Measurements from ENCODE around the gene RNF38. TPM values are rescaled to one million over a fixed set of nuclear protein-coding genes. Genes with fewer than 3 reads are reported as not detected.

The RNF38 gene
- polyA plus RNA-seq, 1 of the 3 experiments (the other 2 are of a cell fraction) = 9.5 TPM

DNA sequence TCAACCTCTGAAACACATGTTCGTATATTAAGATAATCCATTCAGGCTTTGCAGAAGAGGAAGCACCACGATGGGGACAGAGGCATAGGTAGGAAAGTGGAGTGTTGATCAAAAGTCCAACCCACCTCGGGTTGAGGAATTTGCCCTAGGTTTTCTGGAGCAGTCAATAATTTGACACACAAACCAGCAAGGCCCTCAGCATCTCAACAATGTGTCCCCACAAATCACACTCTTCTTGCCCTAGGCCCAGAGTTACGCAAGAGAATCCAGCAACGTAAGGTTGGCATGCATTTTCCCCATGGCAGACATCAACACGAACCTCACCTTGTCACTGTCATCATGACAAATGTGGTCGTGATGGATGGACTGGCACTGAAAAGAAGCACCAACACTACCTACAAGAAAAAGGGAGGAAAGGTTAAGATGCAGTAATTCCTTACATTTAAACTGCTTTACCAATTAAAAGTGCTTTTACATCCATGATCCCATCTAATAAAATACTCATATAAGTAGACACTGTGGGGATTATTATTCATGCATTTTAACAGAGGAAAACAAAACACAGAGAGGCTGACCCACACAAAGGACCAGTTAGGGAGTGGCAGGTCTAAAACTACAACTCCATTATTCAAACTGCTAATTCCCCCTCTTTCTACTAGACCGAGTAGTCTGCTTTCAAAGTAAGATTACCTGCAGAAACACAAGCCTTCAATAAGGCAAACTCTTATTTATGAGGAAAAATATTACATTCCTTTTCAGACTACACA lies 24.4 kb upstream of the RNF38 start:
- no peaks in the 10 kb centered on the region for H3K9me3 ChIP-seq
- ChIA-PET CTCF (interaction anchor here (2.8 kb wide), 1 partner anchor 17 kb away, joined by 20 read pairs; no protein-coding TSS in a partner anchor), POLR2A (no interaction called here)
- H3F3A ChIP-seq (replicated peaks; ENCODE audit: insufficient read depth) = peaks cover 5% of the 10 kb centered on the region
- H3K9ac ChIP-seq = no peak overlapping the region
- no peak overlapping the region for H2AFZ ChIP-seq (ENCODE audit: low read depth)
- no peaks in the 10 kb centered on the region for H3K27me3 ChIP-seq (ENCODE audit: insufficient read depth)
- peaks cover 7% of the 10 kb centered on the region in 2 experiments; a peak in 3 of 4 replicates for H3K4me1 ChIP-seq (ENCODE audit: control insufficient read depth in 1 of 2, insufficient read depth in 2 of 2, low read depth in 1 of 2, low read length in 1 of 2)
- peaks cover 29% of the 10 kb centered on the region for H3K79me2 ChIP-seq (ENCODE audit: insufficient read depth)
- TF ChIP-seq, protein P1, sequence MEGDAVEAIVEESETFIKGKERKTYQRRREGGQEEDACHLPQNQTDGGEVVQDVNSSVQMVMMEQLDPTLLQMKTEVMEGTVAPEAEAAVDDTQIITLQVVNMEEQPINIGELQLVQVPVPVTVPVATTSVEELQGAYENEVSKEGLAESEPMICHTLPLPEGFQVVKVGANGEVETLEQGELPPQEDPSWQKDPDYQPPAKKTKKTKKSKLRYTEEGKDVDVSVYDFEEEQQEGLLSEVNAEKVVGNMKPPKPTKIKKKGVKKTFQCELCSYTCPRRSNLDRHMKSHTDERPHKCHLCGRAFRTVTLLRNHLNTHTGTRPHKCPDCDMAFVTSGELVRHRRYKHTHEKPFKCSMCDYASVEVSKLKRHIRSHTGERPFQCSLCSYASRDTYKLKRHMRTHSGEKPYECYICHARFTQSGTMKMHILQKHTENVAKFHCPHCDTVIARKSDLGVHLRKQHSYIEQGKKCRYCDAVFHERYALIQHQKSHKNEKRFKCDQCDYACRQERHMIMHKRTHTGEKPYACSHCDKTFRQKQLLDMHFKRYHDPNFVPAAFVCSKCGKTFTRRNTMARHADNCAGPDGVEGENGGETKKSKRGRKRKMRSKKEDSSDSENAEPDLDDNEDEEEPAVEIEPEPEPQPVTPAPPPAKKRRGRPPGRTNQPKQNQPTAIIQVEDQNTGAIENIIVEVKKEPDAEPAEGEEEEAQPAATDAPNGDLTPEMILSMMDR (IDR thresholded peaks at IDR 0.05) = no peak
- no peak for TF ChIP-seq FOXJ3 (CRISPR knock-in tag; IDR thresholded peaks at IDR 0.05)
- no peak for TF ChIP-seq ELF1 (IDR thresholded peaks at IDR 0.05)
- TF ChIP-seq MXI1 (IDR thresholded peaks at IDR 0.05; ENCODE audit: low read depth, low read length) = no peak
- TF ChIP-seq SMC3 (IDR thresholded peaks at IDR 0.05; ENCODE audit: low read depth, low read length) = no peak
- no peak for TF ChIP-seq TCF12 (IDR thresholded peaks at IDR 0.05)
- TF ChIP-seq SIN3A (IDR thresholded peaks at IDR 0.05; ENCODE audit: borderline replicate concordance, low read depth, low read length) = no peak
- no peak for TF ChIP-seq YY1 (IDR thresholded peaks at IDR 0.05; ENCODE audit: low read depth)
- no peak for TF ChIP-seq CHD2 (IDR thresholded peaks at IDR 0.05; ENCODE audit: low read length, partially characterized antibody)
- TF ChIP-seq, protein P2, sequence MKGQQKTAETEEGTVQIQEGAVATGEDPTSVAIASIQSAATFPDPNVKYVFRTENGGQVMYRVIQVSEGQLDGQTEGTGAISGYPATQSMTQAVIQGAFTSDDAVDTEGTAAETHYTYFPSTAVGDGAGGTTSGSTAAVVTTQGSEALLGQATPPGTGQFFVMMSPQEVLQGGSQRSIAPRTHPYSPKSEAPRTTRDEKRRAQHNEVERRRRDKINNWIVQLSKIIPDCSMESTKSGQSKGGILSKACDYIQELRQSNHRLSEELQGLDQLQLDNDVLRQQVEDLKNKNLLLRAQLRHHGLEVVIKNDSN (IDR thresholded peaks at IDR 0.05; ENCODE audit: borderline replicate concordance, low read depth) = no peak
- TF ChIP-seq FOXM1 (IDR thresholded peaks at IDR 0.05; ENCODE audit: low read depth) = no peak
- no peak for TF ChIP-seq NFIC (IDR thresholded peaks at IDR 0.05; ENCODE audit: borderline replicate concordance)
- no peak for TF ChIP-seq FOSL2 (IDR thresholded peaks at IDR 0.05; ENCODE audit: borderline replicate concordance, low read depth)
- TF ChIP-seq ZBTB33 (IDR thresholded peaks at IDR 0.05; ENCODE audit: borderline replicate concordance, low read depth) = no peak
- TF ChIP-seq EZH2phosphoT487 (IDR thresholded peaks at IDR 0.05; ENCODE audit: borderline replicate concordance, low read depth) = no peak
- TF ChIP-seq MAX (IDR thresholded peaks at IDR 0.05; ENCODE audit: low read depth) = no peak
- no peak for TF ChIP-seq RFX5 (IDR thresholded peaks at IDR 0.05; ENCODE audit: low read length)
- no peak for TF ChIP-seq RCOR1 (IDR thresholded peaks at IDR 0.05; ENCODE audit: low read length)
- H4K20me1 ChIP-seq (ENCODE audit: insufficient read depth) = peaks cover 12% of the 10 kb centered on the region; the same call in 1 of the 2 replicates
- no peaks in the 10 kb centered on the region for H3K9me2 ChIP-seq
- no peak overlapping the region for H3K4me2 ChIP-seq
- DNase-seq = no peak
- H3K4me3 ChIP-seq (ENCODE audit: low read depth in 2 of 2, low read length in 1 of 2) = no peak overlapping the region
- H3K36me3 ChIP-seq (replicated peaks in 1 of 2; ENCODE audit: control insufficient read depth in 1 of 2, insufficient read depth in 2 of 2, low read length in 1 of 2) = peaks cover 4 to 11% of the 10 kb centered on the region in 2 experiments
- H3K27ac ChIP-seq (ENCODE audit: low read depth in 2 of 2, low read length in 1 of 2) = no peak overlapping the region
- WGBS (ENCODE audit: low lambda C conversion rate) = 81% methylated on average over 8 of the region's 8 CpGs
